Activated CD8-positive, alpha-beta T cell treated with anti-CD3 and anti-CD28 coated beads for 36 hours (primary cell): ENCODE data around the gene FARP1. TPM values are rescaled to one million over a fixed set of nuclear protein-coding genes. Genes with fewer than 3 reads are reported as not detected.

Source experiments
- ATAC-seq: fragments of 200-7000 bp; cut with Tn5 transposase; one replicate; pipeline ENCODE4 v1.10.0; 2021; ENCODE audit warnings: mild to moderate bottlenecking, moderate library complexity
- CTCF ChIA-PET: fragments of 350-600 bp; sonication (Branson Sonifier 250); formaldehyde crosslinking; loops from one replicate; lab custom pipeline; 2021; ENCODE audit warnings: antibody characterized with exemption; lab: Charles Lee
- POLR2A ChIA-PET: fragments of 350-600 bp; sonication (Branson Sonifier 250); formaldehyde crosslinking; loops from one replicate; lab custom pipeline; 2021; ENCODE audit warnings: antibody characterized with exemption; lab: Charles Lee
- DNase-seq: peaks from one replicate; pipeline ENCODE4 v3.0.0-alpha.2; 2020
- H3K27ac Mint-ChIP-seq: one replicate; pipeline ENCODE4 v1.8.0; 2021; ENCODE audit warnings: mild to moderate bottlenecking, mixed read lengths
- H3K27me3 Mint-ChIP-seq: one replicate; pipeline ENCODE4 v1.8.0; 2021; ENCODE audit warnings: mixed read lengths
- H3K36me3 Mint-ChIP-seq: one replicate; pipeline ENCODE4 v1.8.0; 2021; ENCODE audit warnings: low read depth, mixed read lengths
- H3K4me1 Mint-ChIP-seq: one replicate; pipeline ENCODE4 v1.8.0; 2021; ENCODE audit warnings: low read depth, mixed read lengths
- H3K4me3 Mint-ChIP-seq: one replicate; pipeline ENCODE4 v1.8.0; 2021; ENCODE audit warnings: mild to moderate bottlenecking, moderate library complexity, mixed read lengths
- H3K9me3 Mint-ChIP-seq: one replicate; pipeline ENCODE4 v1.8.0; 2021; ENCODE audit warnings: mixed read lengths
- CTCF ChIP-seq: fragments of 200-600 bp; IDR thresholded peaks from one replicate; pipeline ENCODE4 v1.8.0; 2022; ENCODE audit warnings: antibody characterized with exemption, mild to moderate bottlenecking
- intact Hi-C: fragments of 100-400 bp; cut with micrococcal nuclease; formaldehyde crosslinking; loops from one replicate; pipeline ENCODE4 v1.10.0; 2022
- total RNA-seq, 2 experiments: library from RNA; stranded (reverse); gene quantifications; one replicate each; pipeline ENCODE4 v1.2.3, GENCODE V29; 2021

Gene FARP1
- total RNA-seq, 2 experiments from 2014 or later = 0.27 to 0.43 TPM

DNA sequence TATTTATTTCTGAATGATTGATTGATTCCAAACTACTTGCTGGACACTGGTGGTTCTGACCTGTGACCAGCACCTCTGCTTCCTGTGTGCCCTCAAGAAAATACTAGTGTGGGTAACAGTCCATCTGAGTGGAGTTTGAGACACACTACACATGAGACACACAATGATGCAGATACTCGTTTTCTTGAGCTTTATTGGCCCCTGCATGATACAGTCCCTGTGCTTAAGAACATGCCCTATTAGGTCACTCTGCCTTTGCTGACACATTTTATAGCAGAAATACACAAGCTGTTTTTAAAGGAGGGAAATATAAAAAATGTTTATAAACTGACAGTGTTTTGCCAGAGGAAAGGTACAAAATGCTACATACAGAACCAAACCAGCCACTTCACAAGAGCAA, 307.1 kb downstream of the FARP1 start:
- Mint-ChIP-seq H3K27me3 (no peaks in the 10 kb centered on the region), H3K4me1 (peaks cover 34% of the 10 kb centered on the region)

DNA sequence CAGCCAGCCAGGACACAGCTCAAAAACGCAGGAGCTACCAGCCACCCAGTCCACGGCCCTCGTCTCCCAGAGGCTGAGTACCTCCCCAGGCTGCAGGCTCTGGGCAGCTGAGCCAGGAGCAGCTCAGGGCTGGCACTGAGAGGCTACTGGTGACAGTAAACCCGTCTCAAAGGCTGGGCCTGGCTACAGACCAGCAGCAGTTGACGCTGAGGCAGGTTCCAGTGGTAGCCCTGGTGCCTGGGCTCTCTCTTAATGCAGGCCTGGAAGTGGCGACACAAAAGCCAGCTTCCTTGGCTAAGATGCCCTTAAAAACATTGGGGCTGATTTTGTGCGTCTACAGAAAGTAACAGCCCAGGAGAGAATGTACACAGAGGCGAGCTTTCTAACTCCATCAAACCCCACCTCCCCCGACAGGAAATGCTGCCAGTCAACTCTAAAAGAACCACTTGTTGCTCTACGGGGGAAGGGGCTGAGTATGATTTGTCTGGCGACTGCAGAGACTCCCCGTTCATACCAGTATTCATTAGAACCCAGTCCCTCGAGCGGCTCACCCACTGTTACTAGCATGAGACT, 307.7 kb downstream of the FARP1 start:
- ChIA-PET CTCF (interaction anchor here (1.0 to 3.7 kb wide), 7 partner anchors 13 to 223 kb away, joined by 3 to 34 read pairs (median 5); no protein-coding TSS in a partner anchor), POLR2A (interaction anchor here (1.0 to 1.1 kb wide), 3 partner anchors 10 to 125 kb away, joined by 3 read pairs; no protein-coding TSS in a partner anchor)
- no peaks in the 10 kb centered on the region for H3K9me3 Mint-ChIP-seq
- intact Hi-C loops = no loop called here
- no peaks in the 10 kb centered on the region for H3K27me3 Mint-ChIP-seq
- H3K4me1 Mint-ChIP-seq = peaks cover 29% of the 10 kb centered on the region
- TF ChIP-seq CTCF = no peak
- DNase-seq (peak; percentile 47), ATAC-seq (peak; percentile 68)
- H3K27ac Mint-ChIP-seq = peak overlapping the region; percentile 26
- H3K4me3 Mint-ChIP-seq = no peak overlapping the region
- H3K36me3 Mint-ChIP-seq = peaks cover 26% of the 10 kb centered on the region

More for the DNA sequence above, 307.1 kb downstream of the FARP1 start:
- intact Hi-C loops = no loop called here
- peaks cover 24% of the 10 kb centered on the region for H3K36me3 Mint-ChIP-seq
- no peak for TF ChIP-seq CTCF
- POLR2A ChIA-PET = interaction anchor here (0.7 to 1.1 kb wide), 3 partner anchors 10 to 99 kb away, joined by 3 read pairs; no protein-coding TSS in a partner anchor
- H3K4me3 Mint-ChIP-seq = no peak overlapping the region
- CTCF ChIA-PET = interaction anchor here (1.0 to 3.7 kb wide), 5 partner anchors 13 to 223 kb away, joined by 3 to 34 read pairs (median 6); no protein-coding TSS in a partner anchor
- H3K9me3 Mint-ChIP-seq = no peaks in the 10 kb centered on the region
- H3K27ac Mint-ChIP-seq = peak overlapping the region; percentile 23
- ATAC-seq (no peak), DNase-seq (no peak)

- H3K27me3 Mint-ChIP-seq = no peaks in the 10 kb centered on the region
- intact Hi-C loops = no loop called here
- CTCF ChIA-PET = interaction anchor here (1.0 to 3.7 kb wide), 5 partner anchors 14 to 365 kb away, joined by 3 to 34 read pairs (median 5); no protein-coding TSS in a partner anchor
- no peak for ATAC-seq
- peaks cover 23% of the 10 kb centered on the region for H3K4me1 Mint-ChIP-seq
- H3K36me3 Mint-ChIP-seq = peaks cover 37% of the 10 kb centered on the region
- no peaks in the 10 kb centered on the region for H3K9me3 Mint-ChIP-seq
- DNase-seq = no peak
- TF ChIP-seq CTCF = no peak
- POLR2A ChIA-PET = interaction anchor here (0.8 to 1.0 kb wide), 2 partner anchors 16 to 124 kb away, joined by 3 read pairs; no protein-coding TSS in a partner anchor
- H3K4me3 Mint-ChIP-seq = no peak overlapping the region
- H3K27ac Mint-ChIP-seq = peak overlapping the region; percentile 26
These were observed 309.0 kb downstream of the FARP1 start for GRCh38 chr13:98451676-98452470.

DNA sequence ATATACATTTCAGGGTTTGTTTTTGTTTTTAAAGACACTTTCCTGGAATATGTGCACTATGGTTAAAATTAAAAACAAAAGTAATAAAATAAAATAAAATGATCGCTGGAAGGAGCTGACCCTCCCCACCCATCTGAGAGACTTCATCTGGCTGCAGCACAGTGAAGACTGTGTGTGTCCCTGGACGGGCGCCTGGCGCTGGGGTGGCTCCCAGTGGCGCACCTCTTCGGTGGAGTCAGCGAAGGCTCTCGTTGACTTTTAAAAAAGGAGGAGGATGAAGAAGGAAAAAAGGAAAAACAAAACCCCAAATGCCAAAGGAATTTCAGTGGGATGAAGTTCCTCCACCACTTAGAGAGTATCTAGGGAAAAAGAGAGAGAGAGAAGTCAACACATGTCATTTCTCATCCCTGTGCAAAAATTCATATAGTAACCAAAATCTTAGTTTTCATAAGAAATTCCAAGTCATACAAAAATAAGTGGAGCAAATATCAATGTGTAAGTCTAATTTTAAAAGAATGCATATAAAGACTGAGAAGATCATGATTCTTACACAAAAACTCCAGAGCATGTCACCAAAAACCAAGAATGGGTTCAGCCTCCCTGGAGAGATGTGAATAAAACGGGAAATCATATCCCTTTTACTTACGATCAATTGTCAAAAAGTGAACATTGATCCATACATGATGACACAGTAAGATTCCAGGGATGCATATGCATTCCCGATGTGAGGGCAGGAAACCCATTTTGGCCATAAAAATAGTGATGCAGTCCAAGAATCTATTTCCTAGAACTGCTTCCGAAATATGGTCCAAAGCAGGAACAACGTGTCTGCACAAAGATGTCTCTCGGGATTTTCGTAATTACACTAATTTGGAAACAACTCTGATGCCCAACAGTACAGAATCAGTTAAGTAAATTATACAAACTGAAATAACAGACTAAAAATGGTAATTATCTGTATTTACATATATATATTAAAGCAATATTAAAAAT, 310.3 kb downstream of the FARP1 start:
- ChIA-PET CTCF (interaction anchor here (3.7 kb wide), 1 partner anchor 13 kb away, joined by 18 read pairs; no protein-coding TSS in a partner anchor), POLR2A (no interaction called here)
- Mint-ChIP-seq H3K4me3 (no peak overlapping the region), H3K4me1 (peaks cover 23% of the 10 kb centered on the region), H3K36me3 (peaks cover 47% of the 10 kb centered on the region), H3K27ac (no peak overlapping the region), H3K27me3 (no peaks in the 10 kb centered on the region), H3K9me3 (no peaks in the 10 kb centered on the region)
- ATAC-seq (no peak), DNase-seq (no peak)
- intact Hi-C loops = no loop called here
- no peak for TF ChIP-seq CTCF
